ENCODE data around the gene R3HDM4.

DNA sequence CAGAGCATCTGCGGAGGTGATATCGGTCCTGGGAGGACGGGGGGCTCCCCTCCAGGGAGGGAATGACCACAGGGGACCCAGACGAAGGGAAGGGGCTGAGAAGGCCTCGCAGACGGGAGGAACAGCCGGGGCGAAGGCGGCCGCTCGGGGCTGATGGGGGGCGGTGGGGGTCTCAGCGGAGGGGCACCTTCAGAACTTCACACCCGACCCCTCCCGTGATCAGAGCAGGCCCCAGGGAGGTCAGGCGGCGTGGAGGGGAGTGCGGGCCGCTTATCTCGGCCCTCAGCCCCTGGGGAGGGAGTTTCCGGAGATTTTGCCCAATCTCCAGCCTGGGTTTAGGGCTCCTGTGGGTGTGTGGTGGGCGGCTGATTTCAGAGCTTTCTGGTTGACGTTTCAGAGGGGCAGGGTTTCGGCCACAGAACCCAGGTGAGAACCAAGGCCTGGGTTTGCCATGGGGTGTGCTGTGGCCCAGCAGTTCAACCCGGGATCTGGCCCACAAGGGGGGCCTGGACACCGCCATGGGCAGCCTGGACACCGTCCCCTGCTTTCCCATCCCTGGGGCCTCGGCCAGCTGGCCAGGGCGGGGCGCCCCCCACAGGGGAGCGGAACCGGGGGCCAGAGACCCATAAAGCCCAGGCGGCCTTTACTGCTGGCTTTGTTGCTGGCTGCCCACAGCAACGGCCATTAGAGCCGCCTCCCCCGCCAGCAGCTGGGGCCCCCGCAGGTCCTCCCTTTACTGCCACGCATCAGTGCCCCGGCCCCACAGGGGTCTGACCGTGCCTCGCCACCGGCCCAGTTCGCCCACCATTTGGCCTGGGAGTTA, 41.9 kb upstream of the R3HDM4 start:
- TF ChIP-seq CTCF (IDR thresholded peaks at IDR 0.05; ENCODE audit: insufficient read depth, low read depth, low read length), result no peak
- no peak for TF ChIP-seq EZH2 (IDR thresholded peaks at IDR 0.05; ENCODE audit: insufficient read depth, low read length)
